ENCODE results near the gene IL18BP. TPM values are rescaled to one million over a fixed set of nuclear protein-coding genes. Genes with fewer than 3 reads are reported as not detected.

The IL18BP gene
- total RNA-seq, 2 experiments from 2014 or later: 4.2 to 12.4 TPM

DNA sequence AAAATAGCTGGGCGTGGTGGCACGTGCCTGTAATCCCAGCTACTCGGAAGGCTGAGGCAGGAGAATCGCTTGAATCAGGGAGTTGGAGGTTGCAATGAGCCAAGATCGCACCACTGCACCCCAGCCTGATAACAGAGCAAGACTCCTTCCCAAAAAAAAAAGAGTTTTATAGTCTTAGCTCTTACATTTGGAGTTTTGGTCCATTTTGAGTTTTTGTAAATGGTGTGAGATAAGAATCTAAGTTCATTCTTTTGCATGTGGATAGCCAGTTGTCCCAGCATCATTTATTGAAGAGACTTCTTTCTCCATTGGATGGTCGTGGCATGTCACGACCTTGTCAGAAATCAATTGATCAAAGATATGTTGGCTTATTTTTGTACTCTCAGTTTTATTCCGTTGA, 35.2 kb upstream of the IL18BP start:
- Histone ChIP-seq H3K9me2 (ENCODE audit: insufficient read depth, low read length) (no peaks in the 10 kb centered on the region), H2AFZ (ENCODE audit: low read length) (no peak overlapping the region), H3K4me2 (ENCODE audit: low read length) (no peak overlapping the region), H3K4me3 (ENCODE audit: low read depth, low read length, poor library complexity, severe bottlenecking) (no peak overlapping the region), H4K20me1 (ENCODE audit: insufficient read depth, low read length) (no peaks in the 10 kb centered on the region), H3K4me1 (ENCODE audit: insufficient read depth, low read length, poor library complexity, severe bottlenecking) (peaks cover 8% of the 10 kb centered on the region), H3K36me3 (ENCODE audit: insufficient read depth, low read length) (peaks cover 72% of the 10 kb centered on the region), H3K9me3 (ENCODE audit: low read length) (no peaks in the 10 kb centered on the region), H3K27ac (ENCODE audit: low read depth, low read length, poor library complexity, severe bottlenecking) (no peak overlapping the region), H3K79me2 (ENCODE audit: insufficient read depth, low read depth, low read length) (no peaks in the 10 kb centered on the region)
- ChIA-PET CTCF (ENCODE audit: unreplicated experiment) (no interaction called here), POLR2A (no interaction called here)
- no TSS peak for BruUV-seq (replicated peaks)
- intact Hi-C loops (cut with micrococcal nuclease; ENCODE audit: unreplicated experiment): no loop called here
- no peak for TF ChIP-seq EZH2phosphoT487 (IDR thresholded peaks at IDR 0.05; ENCODE audit: borderline replicate concordance, low read depth, low read length)
- TF ChIP-seq, protein P1, sequence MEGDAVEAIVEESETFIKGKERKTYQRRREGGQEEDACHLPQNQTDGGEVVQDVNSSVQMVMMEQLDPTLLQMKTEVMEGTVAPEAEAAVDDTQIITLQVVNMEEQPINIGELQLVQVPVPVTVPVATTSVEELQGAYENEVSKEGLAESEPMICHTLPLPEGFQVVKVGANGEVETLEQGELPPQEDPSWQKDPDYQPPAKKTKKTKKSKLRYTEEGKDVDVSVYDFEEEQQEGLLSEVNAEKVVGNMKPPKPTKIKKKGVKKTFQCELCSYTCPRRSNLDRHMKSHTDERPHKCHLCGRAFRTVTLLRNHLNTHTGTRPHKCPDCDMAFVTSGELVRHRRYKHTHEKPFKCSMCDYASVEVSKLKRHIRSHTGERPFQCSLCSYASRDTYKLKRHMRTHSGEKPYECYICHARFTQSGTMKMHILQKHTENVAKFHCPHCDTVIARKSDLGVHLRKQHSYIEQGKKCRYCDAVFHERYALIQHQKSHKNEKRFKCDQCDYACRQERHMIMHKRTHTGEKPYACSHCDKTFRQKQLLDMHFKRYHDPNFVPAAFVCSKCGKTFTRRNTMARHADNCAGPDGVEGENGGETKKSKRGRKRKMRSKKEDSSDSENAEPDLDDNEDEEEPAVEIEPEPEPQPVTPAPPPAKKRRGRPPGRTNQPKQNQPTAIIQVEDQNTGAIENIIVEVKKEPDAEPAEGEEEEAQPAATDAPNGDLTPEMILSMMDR (conservative IDR thresholded peaks at IDR 0.05; ENCODE audit: low read length): no peak
- no peak for DNase-seq (ENCODE audit: low spot score)

DNA sequence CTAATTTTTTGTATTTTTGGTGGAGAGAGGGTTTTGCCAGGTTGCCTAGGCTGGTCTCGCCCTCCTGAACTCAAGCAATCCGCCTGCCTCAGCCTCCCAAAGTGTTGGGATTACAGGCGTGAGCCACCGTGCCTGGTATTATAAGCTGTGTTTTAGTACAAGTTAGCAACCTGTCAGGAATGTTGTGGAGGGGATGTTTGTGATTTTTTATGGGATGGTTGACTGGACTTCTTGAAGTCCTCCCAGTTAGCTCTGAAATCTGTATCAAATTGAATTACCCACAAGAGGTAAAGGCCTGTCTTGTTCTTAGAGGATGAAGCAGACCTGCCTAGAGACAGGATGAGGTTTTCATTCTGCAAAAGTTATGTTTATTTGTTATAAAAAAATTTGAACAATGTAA, 34.1 kb upstream of the IL18BP start:
- TF ChIP-seq, protein P1 (conservative IDR thresholded peaks at IDR 0.05; ENCODE audit: low read length): no peak
- no peak for TF ChIP-seq EZH2phosphoT487 (IDR thresholded peaks at IDR 0.05; ENCODE audit: borderline replicate concordance, low read depth, low read length)
- H3K4me2 ChIP-seq (ENCODE audit: low read length): no peak overlapping the region
- ChIA-PET CTCF (ENCODE audit: unreplicated experiment) (no interaction called here), POLR2A (interaction anchor here (0.6 to 0.9 kb wide), 2 partner anchors 34 to 1686 kb away, joined by 3 to 5 read pairs; no protein-coding TSS in a partner anchor)
- BruUV-seq (replicated peaks): no TSS peak
- peaks cover 8% of the 10 kb centered on the region for H3K4me1 ChIP-seq (ENCODE audit: insufficient read depth, low read length, poor library complexity, severe bottlenecking)
- H3K4me3 ChIP-seq (ENCODE audit: low read depth, low read length, poor library complexity, severe bottlenecking): no peak overlapping the region
- H2AFZ ChIP-seq (ENCODE audit: low read length): no peak overlapping the region
- no peak overlapping the region for H3K27ac ChIP-seq (ENCODE audit: low read depth, low read length, poor library complexity, severe bottlenecking)
- H3K36me3 ChIP-seq (ENCODE audit: insufficient read depth, low read length): peaks cover 82% of the 10 kb centered on the region
- H3K9me2 ChIP-seq (ENCODE audit: insufficient read depth, low read length): no peaks in the 10 kb centered on the region
- DNase-seq (ENCODE audit: low spot score): no peak
- H4K20me1 ChIP-seq (ENCODE audit: insufficient read depth, low read length): no peaks in the 10 kb centered on the region
- H3K9me3 ChIP-seq (ENCODE audit: low read length): no peaks in the 10 kb centered on the region
- H3K79me2 ChIP-seq (ENCODE audit: insufficient read depth, low read depth, low read length): no peaks in the 10 kb centered on the region
- intact Hi-C loops (cut with micrococcal nuclease; ENCODE audit: unreplicated experiment): no loop called here

DNA sequence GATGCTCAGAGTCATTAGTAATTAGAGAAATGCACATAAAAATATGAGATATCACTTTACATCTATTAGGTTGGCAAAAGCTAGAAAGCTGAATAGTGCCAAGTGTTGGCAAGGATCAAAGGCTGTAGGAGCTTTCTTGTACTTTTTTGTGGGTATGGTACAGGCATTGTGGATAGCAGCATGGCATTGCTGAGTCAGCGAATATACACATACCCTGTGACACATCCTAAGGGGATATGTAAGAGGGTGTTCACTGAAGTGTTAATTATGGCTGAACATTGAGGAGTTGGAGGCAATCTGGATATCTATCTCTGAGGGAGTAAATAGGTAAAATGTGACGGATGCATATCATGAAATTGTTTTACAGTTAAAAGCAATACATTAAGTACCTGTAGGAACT, 27.0 kb upstream of the IL18BP start:
- no peaks in the 10 kb centered on the region for H3K4me1 ChIP-seq (ENCODE audit: insufficient read depth, low read length, poor library complexity, severe bottlenecking)
- no TSS peak for BruUV-seq (replicated peaks)
- peaks cover 58% of the 10 kb centered on the region for H3K36me3 ChIP-seq (ENCODE audit: insufficient read depth, low read length)
- no peaks in the 10 kb centered on the region for H4K20me1 ChIP-seq (ENCODE audit: insufficient read depth, low read length)
- H3K79me2 ChIP-seq (ENCODE audit: insufficient read depth, low read depth, low read length): no peaks in the 10 kb centered on the region
- CTCF ChIA-PET (ENCODE audit: unreplicated experiment): no interaction called here
- H3K9me2 ChIP-seq (ENCODE audit: insufficient read depth, low read length): no peaks in the 10 kb centered on the region
- intact Hi-C loops (cut with micrococcal nuclease; ENCODE audit: unreplicated experiment): no loop called here
- H3K4me3 ChIP-seq (ENCODE audit: low read depth, low read length, poor library complexity, severe bottlenecking): no peak overlapping the region
- no peak overlapping the region for H3K27ac ChIP-seq (ENCODE audit: low read depth, low read length, poor library complexity, severe bottlenecking)
- H2AFZ ChIP-seq (ENCODE audit: low read length): no peak overlapping the region
- H3K4me2 ChIP-seq (ENCODE audit: low read length): no peak overlapping the region
- POLR2A ChIA-PET: interaction anchor here (0.6 kb wide), 1 partner anchor 178 kb away, joined by 4 read pairs; no protein-coding TSS in a partner anchor
- no peaks in the 10 kb centered on the region for H3K9me3 ChIP-seq (ENCODE audit: low read length)
- no peak for TF ChIP-seq EZH2phosphoT487 (IDR thresholded peaks at IDR 0.05; ENCODE audit: borderline replicate concordance, low read depth, low read length)
- TF ChIP-seq, protein P1 (conservative IDR thresholded peaks at IDR 0.05; ENCODE audit: low read length): no peak
- DNase-seq (ENCODE audit: low spot score): no peak

Data from OCI-LY7 (cell line).